ENCODE data around the gene HARS1. TPM values are rescaled to one million over a fixed set of nuclear protein-coding genes. Genes with fewer than 3 reads are reported as not detected.

HARS1 gene
- total and polyA plus RNA-seq, 2 experiments from 2014 or later: 41.1 to 56.6 TPM

DNA sequence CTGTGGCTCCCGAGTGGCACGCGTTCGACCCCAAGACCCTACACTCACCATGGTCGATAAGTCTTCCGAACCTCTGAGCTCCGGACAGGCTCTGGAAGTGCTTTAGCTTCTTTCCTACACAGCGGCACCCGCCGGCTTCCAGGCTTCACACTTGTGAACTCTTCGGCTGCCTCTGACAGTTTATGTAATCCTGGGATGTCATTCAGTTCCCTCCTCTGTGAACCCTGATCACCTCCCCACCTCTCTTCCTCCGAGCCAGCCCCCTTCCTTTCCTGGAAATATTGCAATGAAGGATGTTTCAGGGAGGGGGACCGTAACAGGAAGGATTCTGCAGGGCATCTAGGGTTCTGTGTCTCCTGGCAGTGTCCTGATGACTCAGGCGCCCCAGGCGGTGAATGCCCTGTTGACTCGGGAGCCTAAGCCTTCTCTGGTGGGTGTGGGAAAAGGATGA is 58.1 kb downstream of the HARS1 start, which contains the start of gene CD14:
TSS of gene CD14 (minus strand) at position 155 of the 451 bp plus-strand sequence. CDS start at position 51, 104 bp downstream.
- no peak within 1 kb of the TSS for H3K4me3 ChIP-seq
- TF ChIP-seq EZH2 (IDR thresholded peaks at IDR 0.05; ENCODE audit: borderline replicate concordance) (no peak), EZH2phosphoT487 (IDR thresholded peaks at IDR 0.05; ENCODE audit: low read depth, severe bottlenecking, unreplicated experiment) (no peak)
- TF ChIP-seq, protein P1, sequence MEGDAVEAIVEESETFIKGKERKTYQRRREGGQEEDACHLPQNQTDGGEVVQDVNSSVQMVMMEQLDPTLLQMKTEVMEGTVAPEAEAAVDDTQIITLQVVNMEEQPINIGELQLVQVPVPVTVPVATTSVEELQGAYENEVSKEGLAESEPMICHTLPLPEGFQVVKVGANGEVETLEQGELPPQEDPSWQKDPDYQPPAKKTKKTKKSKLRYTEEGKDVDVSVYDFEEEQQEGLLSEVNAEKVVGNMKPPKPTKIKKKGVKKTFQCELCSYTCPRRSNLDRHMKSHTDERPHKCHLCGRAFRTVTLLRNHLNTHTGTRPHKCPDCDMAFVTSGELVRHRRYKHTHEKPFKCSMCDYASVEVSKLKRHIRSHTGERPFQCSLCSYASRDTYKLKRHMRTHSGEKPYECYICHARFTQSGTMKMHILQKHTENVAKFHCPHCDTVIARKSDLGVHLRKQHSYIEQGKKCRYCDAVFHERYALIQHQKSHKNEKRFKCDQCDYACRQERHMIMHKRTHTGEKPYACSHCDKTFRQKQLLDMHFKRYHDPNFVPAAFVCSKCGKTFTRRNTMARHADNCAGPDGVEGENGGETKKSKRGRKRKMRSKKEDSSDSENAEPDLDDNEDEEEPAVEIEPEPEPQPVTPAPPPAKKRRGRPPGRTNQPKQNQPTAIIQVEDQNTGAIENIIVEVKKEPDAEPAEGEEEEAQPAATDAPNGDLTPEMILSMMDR (IDR thresholded peaks at IDR 0.05; ENCODE audit: poor library complexity): no peak
- H3K4me2 ChIP-seq: no peak within 1 kb of the TSS
- no peak within 1 kb of the TSS for H2AFZ ChIP-seq
- no peaks in the 10 kb centered on the region for H3K36me3 ChIP-seq (replicated peaks; ENCODE audit: insufficient read depth, low read depth)
- H3K9me3 ChIP-seq (ENCODE audit: low read depth): no peaks in the 10 kb centered on the region
- H3K79me2 ChIP-seq: no peaks in the 10 kb centered on the region
- no peaks in the 10 kb centered on the region for H3K27me3 ChIP-seq
- WGBS (ENCODE audit: low lambda C conversion rate, missing lambda C conversion rate): 92% methylated on average over 16 of the region's 16 CpGs
- H3K9me2 ChIP-seq (replicated peaks; ENCODE audit: insufficient read depth): no peaks in the 10 kb centered on the region
- DNase-seq (ENCODE audit: low spot score): no peak
- H3K4me1 ChIP-seq (ENCODE audit: insufficient read depth): no peaks in the 10 kb centered on the region
- no peak within 1 kb of the TSS for H3K27ac ChIP-seq
- no peaks in the 10 kb centered on the region for H4K20me1 ChIP-seq (ENCODE audit: insufficient read depth, poor library complexity, severe bottlenecking)

DNA sequence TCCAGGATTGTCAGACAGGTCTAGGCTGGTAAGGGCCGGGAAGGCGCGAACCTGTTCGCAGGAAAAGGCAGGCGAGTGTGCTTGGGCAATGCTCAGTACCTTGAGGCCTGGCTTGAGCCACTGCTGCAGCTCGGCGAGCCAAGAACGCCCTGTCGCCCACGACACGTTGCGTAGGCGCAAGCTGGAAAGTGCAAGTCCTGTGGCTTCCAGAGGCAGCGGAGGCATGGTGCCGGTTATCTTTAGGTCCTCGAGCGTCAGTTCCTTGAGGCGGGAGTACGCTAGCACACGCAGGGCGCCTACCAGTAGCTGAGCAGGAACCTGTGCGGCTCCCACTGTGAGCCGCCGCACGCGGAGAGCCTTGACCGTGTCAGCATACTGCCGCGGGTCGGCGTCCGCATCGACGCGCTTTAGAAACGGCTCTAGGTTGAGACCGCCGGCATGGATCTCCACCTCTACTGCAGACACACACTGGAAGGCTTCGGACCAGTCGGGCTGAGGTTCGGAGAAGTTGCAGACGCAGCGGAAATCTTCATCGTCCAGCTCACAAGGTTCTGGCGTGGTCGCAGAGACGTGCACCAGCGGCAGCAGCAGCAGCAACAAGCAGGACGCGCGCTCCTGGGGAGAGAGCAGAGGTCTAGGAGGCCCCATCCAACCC is 58.7 kb downstream of the HARS1 start:
- no peaks in the 10 kb centered on the region for H3K4me1 ChIP-seq (ENCODE audit: insufficient read depth)
- no peaks in the 10 kb centered on the region for H3K79me2 ChIP-seq
- no peak overlapping the region for H3K27ac ChIP-seq
- H3K36me3 ChIP-seq (replicated peaks; ENCODE audit: insufficient read depth, low read depth): no peaks in the 10 kb centered on the region
- no peak for DNase-seq (ENCODE audit: low spot score)
- H3K9me2 ChIP-seq (replicated peaks; ENCODE audit: insufficient read depth): no peaks in the 10 kb centered on the region
- no peaks in the 10 kb centered on the region for H3K27me3 ChIP-seq
- no peak for TF ChIP-seq EZH2phosphoT487 (IDR thresholded peaks at IDR 0.05; ENCODE audit: low read depth, severe bottlenecking, unreplicated experiment)
- TF ChIP-seq, protein P1 (IDR thresholded peaks at IDR 0.05; ENCODE audit: poor library complexity): no peak
- no peak for TF ChIP-seq EZH2 (IDR thresholded peaks at IDR 0.05; ENCODE audit: borderline replicate concordance)
- no peaks in the 10 kb centered on the region for H4K20me1 ChIP-seq (ENCODE audit: insufficient read depth, poor library complexity, severe bottlenecking)
- WGBS (ENCODE audit: low lambda C conversion rate, missing lambda C conversion rate): 96% methylated on average over 51 of the region's 51 CpGs
- no peak overlapping the region for H3K4me2 ChIP-seq
- no peak overlapping the region for H2AFZ ChIP-seq
- H3K9me3 ChIP-seq (ENCODE audit: low read depth): no peaks in the 10 kb centered on the region
- no peak overlapping the region for H3K4me3 ChIP-seq

DNA sequence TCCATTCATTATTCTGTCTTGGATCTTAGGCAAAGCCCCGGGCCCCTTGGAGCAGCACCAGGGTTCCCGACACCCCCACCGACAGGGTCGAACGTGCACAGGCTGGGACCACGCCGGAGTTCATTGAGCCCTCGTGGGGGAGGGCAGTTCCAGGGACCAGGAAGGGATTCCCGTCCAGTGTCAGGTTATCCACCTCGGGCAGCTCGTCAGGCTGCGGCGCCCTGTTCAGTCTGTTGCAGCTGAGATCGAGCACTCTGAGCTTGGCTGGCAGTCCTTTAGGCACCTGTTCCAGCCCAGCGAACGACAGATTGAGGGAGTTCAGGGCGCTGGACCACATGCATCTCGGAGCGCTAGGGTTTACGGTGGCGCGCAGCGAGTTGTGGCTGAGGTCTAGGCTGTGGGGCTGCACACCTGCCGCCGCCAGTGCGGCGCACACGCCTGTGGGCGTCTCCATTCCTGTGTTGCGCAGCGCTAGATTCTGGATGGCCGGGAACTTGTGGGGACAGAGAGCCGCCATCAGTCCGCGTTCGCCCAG is 59.3 kb downstream of the HARS1 start:
- Histone ChIP-seq H3K27ac (no peak overlapping the region), H3K4me1 (ENCODE audit: insufficient read depth) (no peaks in the 10 kb centered on the region), H3K4me2 (no peak overlapping the region), H2AFZ (no peak overlapping the region), H3K27me3 (no peaks in the 10 kb centered on the region), H3K4me3 (no peak overlapping the region), H3K79me2 (no peaks in the 10 kb centered on the region), H4K20me1 (ENCODE audit: insufficient read depth, poor library complexity, severe bottlenecking) (no peaks in the 10 kb centered on the region), H3K36me3 (replicated peaks; ENCODE audit: insufficient read depth, low read depth) (no peaks in the 10 kb centered on the region), H3K9me3 (ENCODE audit: low read depth) (no peaks in the 10 kb centered on the region), H3K9me2 (replicated peaks; ENCODE audit: insufficient read depth) (no peaks in the 10 kb centered on the region)
- TF ChIP-seq EZH2 (IDR thresholded peaks at IDR 0.05; ENCODE audit: borderline replicate concordance) (no peak), EZH2phosphoT487 (IDR thresholded peaks at IDR 0.05; ENCODE audit: low read depth, severe bottlenecking, unreplicated experiment) (no peak)
- TF ChIP-seq, protein P1 (IDR thresholded peaks at IDR 0.05; ENCODE audit: poor library complexity): no peak
- 97% methylated on average over 36 of the region's 36 CpGs for WGBS (ENCODE audit: low lambda C conversion rate, missing lambda C conversion rate)
- DNase-seq (ENCODE audit: low spot score): no peak
